ENCODE data around the gene BANP. TPM values are rescaled to one million over a fixed set of nuclear protein-coding genes. Genes with fewer than 3 reads are reported as not detected.

BANP gene
- total RNA-seq, 1 donor from 2014 or later, result 17.6 TPM

- no peak for TF ChIP-seq CTCF (conservative IDR thresholded peaks at IDR 0.05; ENCODE audit: low read depth, low read length)
- DNase-seq (ENCODE audit: low read depth), result no peak
- no peak overlapping the region for H3K4me3 ChIP-seq (ENCODE audit: low read depth, low read length)
These were observed 113.9 kb downstream of the BANP start for GRCh38 chr16:88064889-88065746.

- DNase-seq (ENCODE audit: low read depth), result no peak
- no peak overlapping the region for H3K4me3 ChIP-seq (ENCODE audit: low read depth, low read length)
- TF ChIP-seq CTCF (conservative IDR thresholded peaks at IDR 0.05; ENCODE audit: low read depth, low read length), result no peak
These were observed 114.5 kb downstream of the BANP start for GRCh38 chr16:88065747-88066142.

- H3K4me3 ChIP-seq (ENCODE audit: low read depth, low read length), result no peak overlapping the region
- no peak for TF ChIP-seq CTCF (conservative IDR thresholded peaks at IDR 0.05; ENCODE audit: low read depth, low read length)
- no peak for DNase-seq (ENCODE audit: low read depth)
These were observed 115.0 kb downstream of the BANP start for GRCh38 chr16:88066234-88066633.

GRCh38 chr16:88066680-88067529 lies 115.7 kb downstream of the BANP start:
- no peak for DNase-seq (ENCODE audit: low read depth)
- TF ChIP-seq CTCF (conservative IDR thresholded peaks at IDR 0.05; ENCODE audit: low read depth, low read length), result no peak

GRCh38 chr16:88067530-88068411 lies 116.5 kb downstream of the BANP start:
- no peak for TF ChIP-seq CTCF (conservative IDR thresholded peaks at IDR 0.05; ENCODE audit: low read depth, low read length)
- no peak overlapping the region for H3K4me3 ChIP-seq (ENCODE audit: low read depth, low read length)
- no peak for DNase-seq (ENCODE audit: low read depth)

More at GRCh38 chr16:88066680-88067529, 115.7 kb downstream of the BANP start:
- H3K4me3 ChIP-seq (ENCODE audit: low read depth, low read length), result no peak overlapping the region

Data from epithelial cell of proximal tubule (primary cell).